ENCODE data around the gene TBPL1. TPM values are rescaled to one million over a fixed set of nuclear protein-coding genes. Genes with fewer than 3 reads are reported as not detected.

The TBPL1 gene
- total and polyA plus RNA-seq, 9 of the 15 experiments (the other 6 are each of a cell fraction or from before 2014, with no cell fraction given): 78.1 to 152 (median 107) TPM

GRCh38 chr6:133989525-133989924, 36.5 kb downstream of the TBPL1 start:
- Histone ChIP-seq H3K27ac (ENCODE audit: extremely low read depth, low read depth, low read length) (no peak overlapping the region), H3K9me1 (ENCODE audit: control insufficient read depth, insufficient read depth, low read length) (no peaks in the 10 kb centered on the region), H3K4me3 (no peak overlapping the region), H4K20me1 (replicated peaks; ENCODE audit: control insufficient read depth, insufficient read depth, low read length) (0 out of 2 replicates have a peak, but pooled peaks cover 4% of the 10 kb centered on the region), H3K79me2 (ENCODE audit: control insufficient read depth, insufficient read depth, low read length) (no peaks in the 10 kb centered on the region), H3K36me3 (ENCODE audit: control insufficient read depth, insufficient read depth, low read length) (peaks cover 51% of the 10 kb centered on the region), H3K27me3 (ENCODE audit: control insufficient read depth in 2 of 2, insufficient read depth in 2 of 2, low read length in 2 of 2) (no peaks in the 10 kb centered on the region), H2AFZ (ENCODE audit: low read depth, low read length) (no peak overlapping the region), H3K4me1 (replicated peaks in 1 of 2; ENCODE audit: control insufficient read depth in 2 of 2, insufficient read depth in 2 of 2, low read length in 2 of 2) (peaks cover 7 to 31% of the 10 kb centered on the region in 2 experiments), H3K9me3 (replicated peaks; ENCODE audit: control insufficient read depth, insufficient read depth, low read depth, low read length) (no peaks in the 10 kb centered on the region), H3K9ac (ENCODE audit: insufficient read depth in 1 of 2, low read depth in 2 of 2, low read length in 2 of 2) (no peak overlapping the region), H3K4me2 (ENCODE audit: insufficient read depth, low read length) (no peak overlapping the region)
- ChIA-PET CTCF (ENCODE audit: low intra/inter-chr PET ratio) (no interaction called here), POLR2A (interaction anchor here (1.1 to 5.6 kb wide), 5 partner anchors 8 to 45 kb away, joined by 3 to 58 read pairs (median 5); no protein-coding TSS in a partner anchor)
- no peak for DNase-seq (ENCODE audit: extremely low read depth in 1 of 4, low spot score in 3 of 4)
- BruUV-seq (replicated peaks): no TSS peak
- FAIRE-seq: no peak
- TF ChIP-seq TOE1 (IDR thresholded peaks at IDR 0.05; ENCODE audit: borderline replicate concordance) (no peak), TOE1 (CRISPR knock-in tag; IDR thresholded peaks at IDR 0.05; ENCODE audit: borderline replicate concordance, low read depth) (no peak), POLR2A (conservative IDR thresholded peaks at IDR 0.05) (peak; percentile 42; the same call in 1 of the 2 replicates), ELK3 (CRISPR knock-in tag; IDR thresholded peaks at IDR 0.05) (no peak), YBX1 (IDR thresholded peaks at IDR 0.05) (no peak), MEF2D (tag; conservative IDR thresholded peaks at IDR 0.05; ENCODE audit: low read depth) (no peak), POLR2B (IDR thresholded peaks at IDR 0.05; ENCODE audit: low read depth, partially characterized antibody) (peak; percentile 30), U2AF2 (optimal IDR thresholded peaks at IDR 0.05; ENCODE audit: low read depth, low read length) (no peak), C11orf30 (IDR thresholded peaks at IDR 0.05; ENCODE audit: low read depth) (no peak), POLR3A (IDR thresholded peaks at IDR 0.05; ENCODE audit: borderline replicate concordance, extremely low read depth, insufficient read depth, insufficient read length) (no peak)
- ATAC-seq: 0 out of 3 replicates have a peak, but pooled peaks have one; percentile 1
- intact Hi-C loops (cut with micrococcal nuclease): no loop called here
- in situ Hi-C loops (cut with MboI): no loop called here
- WGBS (ENCODE audit: insufficient coverage, low coverage, missing lambda C conversion rate): 92% methylated on average over 2 of the region's 2 CpGs

Data from K562 (cell line).